Thyroid gland (tissue), 4 donors: ENCODE results near the gene XPC. TPM values are rescaled to one million over a fixed set of nuclear protein-coding genes. Genes with fewer than 3 reads are reported as not detected.

Experiments
- DNase-seq, 2 donors: peaks; one replicate each; pipeline ENCODE4 v3.0.0-alpha.2; 2019
- H3K27ac ChIP-seq, 3 donors: fragments of 200-600 bp; sonication (generic); 1 replicate in 2 of 3; 2 replicates in 1 of 3; pipeline ENCODE4 v1.5.1; 2016 to 2019; ENCODE audit warnings: mild to moderate bottlenecking in 1 of 3, moderate library complexity in 1 of 3
- H3K27me3 ChIP-seq: fragments of 200-600 bp; sonication (generic); one replicate; pipeline ENCODE4 v1.5.1; 2019
- H3K36me3 ChIP-seq, 2 donors: fragments of 200-600 bp; sonication (generic); one replicate each; pipeline ENCODE4 v1.5.1; 2016 to 2019
- H3K4me1 ChIP-seq, 2 donors: fragments of 200-600 bp; sonication (generic); one replicate each; pipeline ENCODE4 v1.5.1; 2017 to 2019
- H3K4me3 ChIP-seq, 3 donors: fragments of 200-600 bp; sonication (generic); replicated peaks in 1 of 3; 1 replicate in 2 of 3; 2 replicates in 1 of 3; pipeline ENCODE4 v1.5.1; 2016; ENCODE audit warnings: mild to moderate bottlenecking in 1 of 3
- H3K9me3 ChIP-seq: fragments of 200-600 bp; sonication (generic); one replicate; pipeline ENCODE4 v1.5.1; 2017
- CTCF ChIP-seq, 6 experiments: fragments of 200-600 bp in 3 of 6; fragments of 450-650 bp in 3 of 6; sonication (generic) in 3 of 6; IDR thresholded peaks; one replicate each; pipeline ENCODE4 v1.5.1; 2016 to 2019; ENCODE audit warnings: antibody characterized with exemption in 6 of 6, mild to moderate bottlenecking in 2 of 6, inconsistent platforms in 1 of 6, moderate library complexity in 1 of 6
- POLR2A ChIP-seq, 2 donors: fragments of 450-650 bp; IDR thresholded peaks; one replicate each; pipeline ENCODE4 v1.6.1; 2017; ENCODE audit warnings: antibody characterized with exemption in 2 of 2, mild to moderate bottlenecking in 2 of 2, moderate library complexity in 1 of 2
- WGBS, 2 donors: methylation state at CpG; one replicate each; pipeline ENCODE4 v1.1.5; 2017; 5-methylcytosine and 5-hydroxymethylcytosine counted together
- intact Hi-C: fragments of 100-400 bp; cut with DNase I; formaldehyde crosslinking; loops from one replicate; pipeline ENCODE4 v1.15.1; 2023
- total RNA-seq, 4 donors: library from RNA; depleted of rRNA; stranded (reverse); fragments of >200 nt; gene quantifications; one replicate each; pipeline ENCODE4 v1.2.3, GENCODE V29; 2016

XPC gene
- total RNA-seq, 4 donors from 2014 or later: 53.4 to 69.3 (median 60.8) TPM

GRCh38 chr3:14181253-14181652, 2.9 kb upstream of the XPC start:
- no peak overlapping the region for H3K4me3 ChIP-seq
- no peak for TF ChIP-seq CTCF (IDR thresholded peaks at IDR 0.05)
- no peak for TF ChIP-seq POLR2A (IDR thresholded peaks at IDR 0.05)
- no peak for DNase-seq
- intact Hi-C loops: no loop called here
- H3K27ac ChIP-seq: no peak overlapping the region
- H3K27me3 ChIP-seq: no peaks in the 10 kb centered on the region
- H3K36me3 ChIP-seq: peaks cover 5 to 25% of the 10 kb centered on the region in 2 donors
- H3K9me3 ChIP-seq: no peaks in the 10 kb centered on the region
- peaks cover 21 to 22% of the 10 kb centered on the region in 2 donors for H3K4me1 ChIP-seq
- 95% methylated on average over 3 of the region's 3 CpGs for WGBS, 2 donors

GRCh38 chr3:14179795-14180194, 1.4 kb upstream of the XPC start:
- no peak for DNase-seq
- no peak overlapping the region for H3K4me3 ChIP-seq
- TF ChIP-seq POLR2A (IDR thresholded peaks at IDR 0.05) (no peak), CTCF (IDR thresholded peaks at IDR 0.05) (no peak)
- intact Hi-C loops: loop anchor here (10.0 kb wide), 1 partner anchor 55 kb away; the partner anchor contains the start of genes CHCHD4 and TMEM43
- 94 to 100% methylated on average over 1 of the region's 1 CpG for WGBS, 2 donors
- no peaks in the 10 kb centered on the region for H3K9me3 ChIP-seq
- H3K36me3 ChIP-seq: peaks cover 5 to 14% of the 10 kb centered on the region in 2 donors
- H3K4me1 ChIP-seq: peaks cover 31 to 35% of the 10 kb centered on the region in 2 donors
- H3K27ac ChIP-seq: no peak overlapping the region
- H3K27me3 ChIP-seq: no peaks in the 10 kb centered on the region

GRCh38 chr3:14179114-14179465, 689 bp upstream of the XPC start:
- H3K4me1 ChIP-seq: peaks cover 31 to 38% of the 10 kb centered on the region in 2 donors
- no peaks in the 10 kb centered on the region for H3K9me3 ChIP-seq
- H3K27ac ChIP-seq: peak overlapping the region; percentile 46 to 93 (median 64)
- no peaks in the 10 kb centered on the region for H3K27me3 ChIP-seq
- H3K4me3 ChIP-seq: peak overlapping the region; percentile 50 to 92 (median 71)
- H3K36me3 ChIP-seq: peaks cover 4 to 13% of the 10 kb centered on the region in 2 donors
- no peak for DNase-seq
- TF ChIP-seq POLR2A (IDR thresholded peaks at IDR 0.05): no peak
- no peak for TF ChIP-seq CTCF (IDR thresholded peaks at IDR 0.05)
- 5 to 6% methylated on average over 3 of the region's 3 CpGs for WGBS, 2 donors
- intact Hi-C loops: loop anchor here (10.0 kb wide), 1 partner anchor 54 kb away; the partner anchor contains the start of genes CHCHD4 and TMEM43

- intact Hi-C loops: loop anchor here (10.0 kb wide), 1 partner anchor 53 kb away; the partner anchor contains the start of genes CHCHD4 and TMEM43
- H3K36me3 ChIP-seq: peaks cover 0 to 10% of the 10 kb centered on the region in 2 donors
- no peak for DNase-seq
- 6 to 10% methylated on average over 8 to 10 of the region's 10 CpGs for WGBS, 2 donors
- no peaks in the 10 kb centered on the region for H3K9me3 ChIP-seq
- H3K4me3 ChIP-seq: peak overlapping the region; percentile 77 to 91 (median 81)
- peaks cover 28 to 38% of the 10 kb centered on the region in 2 donors for H3K4me1 ChIP-seq
- peak overlapping the region; percentile 81 to 93 (median 88) for H3K27ac ChIP-seq
- no peaks in the 10 kb centered on the region for H3K27me3 ChIP-seq
- TF ChIP-seq CTCF (IDR thresholded peaks at IDR 0.05): no peak
- TF ChIP-seq POLR2A (IDR thresholded peaks at IDR 0.05): no peak
These were observed 688 bp downstream of the XPC start for GRCh38 chr3:14177580-14178246.

GRCh38 chr3:14175383-14176037, 2.9 kb downstream of the XPC start:
- no peak for DNase-seq
- H3K9me3 ChIP-seq: no peaks in the 10 kb centered on the region
- no peak overlapping the region for H3K27ac ChIP-seq
- no peak overlapping the region for H3K4me3 ChIP-seq
- no peaks in the 10 kb centered on the region for H3K27me3 ChIP-seq
- intact Hi-C loops: loop anchor here (10.0 kb wide), 1 partner anchor 51 kb away; the partner anchor contains the start of genes CHCHD4 and TMEM43
- WGBS, 2 donors: 73 to 78% methylated on average over 3 of the region's 3 CpGs
- peaks cover 27 to 38% of the 10 kb centered on the region in 2 donors for H3K4me1 ChIP-seq
- TF ChIP-seq CTCF (IDR thresholded peaks at IDR 0.05) (no peak), POLR2A (IDR thresholded peaks at IDR 0.05) (no peak)
- H3K36me3 ChIP-seq: peaks cover 18 to 21% of the 10 kb centered on the region in 2 donors
